Stimulated activated CD4-positive, alpha-beta T cell treated with anti-CD3 and anti-CD28 coated beads, Interleukin-4, amount 100 ng/mL, for 1 hour (primary cell): ENCODE measurements around the gene PPP1R36.
A peak's percentile ranks its signal among the peaks of the same experiment; 100 is the strongest.
"Not testable (repeated sequence)": the region's sequence is repeated elsewhere in the genome, so short reads cannot be mapped to it uniquely, and the experiment has no call there.

Source experiments
- DNase-seq: peaks from one replicate; pipeline ENCODE4 v3.0.0-alpha.2; 2020

Gene PPP1R36

DNA sequence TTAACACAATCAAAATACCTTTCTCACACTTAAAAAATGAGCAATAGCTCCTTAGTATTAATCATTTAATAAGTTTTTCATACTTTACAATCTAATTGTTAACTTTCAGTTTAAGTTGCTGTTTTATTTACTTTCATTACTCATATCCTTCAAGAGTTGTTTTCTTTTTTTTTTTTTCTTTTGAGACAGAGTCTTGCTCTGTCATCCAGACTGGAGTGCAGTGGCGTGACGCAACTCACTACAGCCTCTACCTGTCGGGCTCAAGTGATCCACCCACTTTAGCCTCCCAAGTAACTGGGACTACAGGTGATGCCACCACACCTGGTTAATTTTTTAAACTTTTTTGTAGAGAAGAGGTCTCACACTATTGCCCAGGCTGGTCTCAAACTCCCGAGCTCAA is 29.1 kb upstream of the PPP1R36 start:
- DNase-seq: no peak

DNA sequence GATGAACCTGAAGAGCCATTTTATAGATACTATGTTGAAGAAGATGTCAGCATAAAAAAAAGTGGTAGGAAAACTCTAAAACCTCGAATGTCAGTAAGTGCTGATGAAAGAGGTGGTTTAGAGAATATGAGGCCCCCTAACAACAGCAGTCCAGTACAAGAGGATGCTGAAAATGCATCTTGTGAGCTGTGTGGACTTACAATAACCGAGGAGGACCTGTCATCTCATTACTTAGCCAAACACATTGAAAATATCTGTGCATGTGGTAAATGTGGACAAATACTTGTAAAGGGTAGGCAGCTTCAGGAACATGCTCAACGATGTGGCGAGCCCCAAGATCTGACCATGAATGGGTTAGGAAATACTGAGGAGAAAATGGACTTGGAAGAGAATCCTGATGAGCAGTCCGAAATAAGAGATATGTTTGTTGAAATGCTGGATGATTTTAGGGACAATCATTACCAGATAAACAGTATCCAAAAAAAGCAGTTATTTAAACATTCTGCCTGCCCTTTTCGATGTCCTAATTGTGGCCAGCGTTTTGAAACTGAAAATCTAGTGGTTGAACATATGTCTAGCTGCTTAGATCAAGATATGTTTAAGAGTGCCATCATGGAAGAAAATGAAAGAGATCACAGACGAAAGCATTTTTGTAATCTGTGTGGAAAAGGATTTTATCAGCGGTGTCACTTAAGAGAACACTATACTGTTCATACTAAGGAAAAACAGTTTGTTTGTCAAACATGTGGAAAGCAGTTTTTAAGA is 27.0 kb upstream of the PPP1R36 start:
- no peak for DNase-seq

DNA sequence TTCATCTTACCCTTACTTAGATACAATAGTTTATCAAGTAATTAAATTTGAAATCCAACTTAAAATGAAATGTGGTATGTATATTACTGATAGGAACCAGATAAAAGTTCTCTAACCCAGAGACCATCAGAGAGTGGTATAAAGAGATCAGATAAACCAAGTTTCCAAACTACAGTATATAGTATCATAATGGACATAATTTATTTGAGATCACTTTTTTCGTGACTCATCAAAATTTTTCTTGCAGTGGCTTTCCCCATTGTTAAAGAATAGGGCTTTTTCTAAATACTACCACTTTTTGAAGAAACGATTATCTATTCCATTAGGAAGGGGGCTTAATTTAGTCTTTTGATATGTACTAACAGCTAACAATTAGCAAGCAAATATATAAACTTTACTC is 24.4 kb upstream of the PPP1R36 start:
- DNase-seq: no peak

DNA sequence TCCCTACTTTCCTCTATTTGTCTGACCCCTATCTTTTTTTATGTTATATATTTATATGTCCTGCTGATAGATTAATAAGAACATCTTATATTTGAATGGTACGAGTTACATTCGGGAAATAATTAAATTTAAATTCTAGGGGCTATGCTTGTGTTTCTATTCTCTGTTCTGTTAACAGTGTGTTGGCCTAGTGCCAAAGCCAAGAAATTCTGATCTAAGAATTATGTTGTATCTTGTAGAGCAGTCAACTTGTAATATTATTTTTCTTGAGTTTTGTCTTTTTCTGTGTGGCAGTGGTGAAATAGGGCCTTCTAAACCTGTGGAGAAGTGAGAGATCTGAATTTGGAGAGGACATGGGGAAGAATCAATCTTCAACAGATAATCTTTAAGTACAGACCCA is 18.2 kb upstream of the PPP1R36 start:
- no peak for DNase-seq

DNA sequence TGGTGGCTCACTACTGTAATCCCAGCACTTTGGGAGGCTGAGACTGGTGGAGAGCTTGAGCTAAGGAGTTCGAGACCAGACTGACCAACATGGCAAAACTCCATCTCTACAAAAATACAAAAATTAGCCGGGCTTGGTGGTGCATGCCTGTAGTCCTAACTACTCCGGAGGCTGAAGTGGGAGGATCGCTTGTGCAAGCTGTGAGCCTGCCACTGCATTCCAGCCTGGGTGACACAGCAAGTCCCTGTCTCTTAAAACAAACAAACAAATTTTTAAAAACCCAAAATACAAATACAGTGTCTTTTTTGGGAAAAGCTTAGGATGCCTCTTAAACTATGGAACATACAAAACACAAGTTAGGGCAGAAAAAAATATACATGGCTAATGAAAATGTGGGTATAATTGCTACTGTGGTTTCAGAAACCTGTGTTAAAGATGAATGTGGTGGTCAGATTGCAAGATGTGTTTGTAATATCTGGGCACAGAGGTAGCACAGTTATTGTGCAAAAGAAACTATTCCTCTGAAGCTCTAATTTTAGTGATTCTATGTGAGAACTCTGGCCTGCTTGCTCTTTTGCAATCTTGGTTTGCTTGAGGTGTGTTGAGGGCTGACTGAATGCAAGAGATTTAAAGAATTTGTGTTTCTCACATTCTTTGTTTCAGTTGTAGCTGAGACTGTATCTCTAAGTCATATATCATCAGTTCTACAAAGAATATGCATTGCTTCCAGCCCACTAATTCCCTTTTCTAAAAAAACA is 13.1 kb upstream of the PPP1R36 start:
- DNase-seq: no peak

DNA sequence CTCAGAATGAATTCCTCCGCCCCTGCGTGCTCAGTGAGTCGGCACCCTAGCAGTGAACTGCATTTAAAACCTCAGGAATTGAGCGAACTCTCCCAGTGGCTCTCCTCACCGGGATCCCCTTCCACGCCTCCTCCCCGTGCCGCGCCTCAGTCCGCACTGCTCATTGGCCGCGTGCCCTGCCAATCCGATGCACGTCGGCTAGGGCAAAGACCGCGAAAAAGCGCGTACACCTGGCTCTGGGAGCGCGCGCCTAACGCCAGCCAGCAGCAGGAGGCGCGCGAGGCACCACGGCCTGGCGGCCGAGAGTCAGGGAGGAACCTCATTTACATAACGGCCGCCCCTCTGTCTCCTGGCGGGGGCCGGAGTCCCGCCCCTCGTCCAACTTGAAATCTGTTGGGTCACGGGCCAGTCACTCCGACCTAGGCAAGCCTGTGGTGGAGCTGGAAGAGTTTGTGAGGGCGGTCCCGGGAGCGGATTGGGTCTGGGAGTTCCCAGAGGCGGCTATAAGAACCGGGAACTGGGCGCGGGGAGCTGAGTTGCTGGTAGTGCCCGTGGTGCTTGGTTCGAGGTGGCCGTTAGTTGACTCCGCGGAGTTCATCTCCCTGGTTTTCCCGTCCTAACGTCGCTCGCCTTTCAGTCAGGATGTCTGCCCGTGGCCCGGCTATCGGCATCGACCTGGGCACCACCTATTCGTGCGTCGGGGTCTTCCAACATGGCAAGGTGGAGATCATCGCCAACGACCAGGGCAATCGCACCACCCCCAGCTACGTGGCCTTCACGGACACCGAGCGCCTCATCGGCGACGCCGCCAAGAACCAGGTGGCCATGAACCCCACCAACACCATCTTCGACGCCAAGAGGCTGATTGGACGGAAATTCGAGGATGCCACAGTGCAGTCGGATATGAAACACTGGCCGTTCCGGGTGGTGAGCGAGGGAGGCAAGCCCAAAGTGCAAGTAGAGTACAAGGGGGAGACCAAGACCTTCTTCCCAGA is 9.3 kb upstream of the PPP1R36 start, which contains the start of gene HSPA2:
TSS of gene HSPA2 (plus strand) at position 534 of the 995 bp plus-strand sequence. CDS start at position 643, 109 bp downstream.
- DNase-seq: peak; percentile 96

DNA sequence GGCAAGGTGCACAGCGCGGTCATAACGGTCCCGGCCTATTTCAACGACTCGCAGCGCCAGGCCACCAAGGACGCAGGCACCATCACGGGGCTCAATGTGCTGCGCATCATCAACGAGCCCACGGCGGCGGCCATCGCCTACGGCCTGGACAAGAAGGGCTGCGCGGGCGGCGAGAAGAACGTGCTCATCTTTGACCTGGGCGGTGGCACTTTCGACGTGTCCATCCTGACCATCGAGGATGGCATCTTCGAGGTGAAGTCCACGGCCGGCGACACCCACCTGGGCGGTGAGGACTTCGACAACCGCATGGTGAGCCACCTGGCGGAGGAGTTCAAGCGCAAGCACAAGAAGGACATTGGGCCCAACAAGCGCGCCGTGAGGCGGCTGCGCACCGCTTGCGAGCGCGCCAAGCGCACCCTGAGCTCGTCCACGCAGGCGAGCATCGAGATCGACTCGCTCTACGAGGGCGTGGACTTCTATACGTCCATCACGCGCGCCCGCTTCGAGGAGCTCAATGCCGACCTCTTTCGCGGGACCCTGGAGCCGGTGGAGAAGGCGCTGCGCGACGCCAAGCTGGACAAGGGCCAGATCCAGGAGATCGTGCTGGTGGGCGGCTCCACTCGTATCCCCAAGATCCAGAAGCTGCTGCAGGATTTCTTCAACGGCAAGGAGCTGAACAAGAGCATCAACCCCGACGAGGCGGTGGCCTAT is 8.3 kb upstream of the PPP1R36 start:
- peak; percentile 11 for DNase-seq

DNA sequence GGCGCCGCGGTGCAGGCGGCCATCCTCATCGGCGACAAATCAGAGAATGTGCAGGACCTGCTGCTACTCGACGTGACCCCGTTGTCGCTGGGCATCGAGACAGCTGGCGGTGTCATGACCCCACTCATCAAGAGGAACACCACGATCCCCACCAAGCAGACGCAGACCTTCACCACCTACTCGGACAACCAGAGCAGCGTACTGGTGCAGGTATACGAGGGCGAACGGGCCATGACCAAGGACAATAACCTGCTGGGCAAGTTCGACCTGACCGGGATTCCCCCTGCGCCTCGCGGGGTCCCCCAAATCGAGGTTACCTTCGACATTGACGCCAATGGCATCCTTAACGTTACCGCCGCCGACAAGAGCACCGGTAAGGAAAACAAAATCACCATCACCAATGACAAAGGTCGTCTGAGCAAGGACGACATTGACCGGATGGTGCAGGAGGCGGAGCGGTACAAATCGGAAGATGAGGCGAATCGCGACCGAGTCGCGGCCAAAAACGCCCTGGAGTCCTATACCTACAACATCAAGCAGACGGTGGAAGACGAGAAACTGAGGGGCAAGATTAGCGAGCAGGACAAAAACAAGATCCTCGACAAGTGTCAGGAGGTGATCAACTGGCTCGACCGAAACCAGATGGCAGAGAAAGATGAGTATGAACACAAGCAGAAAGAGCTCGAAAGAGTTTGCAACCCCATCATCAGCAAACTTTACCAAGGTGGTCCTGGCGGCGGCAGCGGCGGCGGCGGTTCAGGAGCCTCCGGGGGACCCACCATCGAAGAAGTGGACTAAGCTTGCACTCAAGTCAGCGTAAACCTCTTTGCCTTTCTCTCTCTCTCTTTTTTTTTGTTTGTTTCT is 7.6 kb upstream of the PPP1R36 start:
- DNase-seq: no peak

DNA sequence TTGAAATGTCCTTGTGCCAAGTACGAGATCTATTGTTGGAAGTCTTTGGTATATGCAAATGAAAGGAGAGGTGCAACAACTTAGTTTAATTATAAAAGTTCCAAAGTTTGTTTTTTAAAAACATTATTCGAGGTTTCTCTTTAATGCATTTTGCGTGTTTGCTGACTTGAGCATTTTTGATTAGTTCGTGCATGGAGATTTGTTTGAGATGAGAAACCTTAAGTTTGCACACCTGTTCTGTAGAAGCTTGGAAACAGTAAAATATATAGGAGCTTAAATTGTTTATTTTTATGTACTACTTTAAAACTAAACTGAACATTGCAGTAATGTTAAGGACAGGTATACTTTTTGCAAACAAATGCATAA is 6.9 kb upstream of the PPP1R36 start:
- DNase-seq: no peak

DNA sequence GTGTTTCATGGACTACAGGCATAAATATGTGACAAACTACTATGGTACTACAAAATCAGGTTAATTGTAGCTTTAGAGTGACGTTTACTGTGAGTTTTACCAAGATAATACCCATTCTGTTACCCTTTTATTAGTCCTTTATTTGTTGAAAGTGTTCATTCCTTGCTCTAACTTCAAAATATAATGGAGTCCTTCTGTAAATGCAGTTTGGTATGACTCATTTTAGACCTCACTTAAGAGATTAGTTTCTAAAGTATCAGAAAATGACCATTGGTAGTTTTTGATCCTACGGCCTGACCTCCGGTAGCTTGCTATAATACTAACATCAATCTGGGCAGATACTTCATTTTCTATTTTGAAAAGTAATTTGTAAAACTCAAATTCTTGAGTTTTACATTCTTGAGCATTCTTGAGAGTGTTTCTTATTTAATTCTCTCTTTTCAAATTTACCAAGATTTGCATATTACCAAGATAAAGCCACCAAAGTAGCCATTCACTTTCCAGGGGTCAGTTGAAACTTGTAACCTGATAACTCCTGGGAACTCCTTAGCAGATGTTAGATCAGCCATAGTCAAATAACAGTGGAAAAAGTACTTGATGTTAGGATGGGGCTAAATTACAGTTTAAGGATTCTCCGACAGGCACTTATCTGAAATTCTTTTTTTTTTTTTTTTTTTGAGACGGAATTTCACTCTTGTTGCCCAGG is 5.0 kb upstream of the PPP1R36 start:
- no peak for DNase-seq

DNA sequence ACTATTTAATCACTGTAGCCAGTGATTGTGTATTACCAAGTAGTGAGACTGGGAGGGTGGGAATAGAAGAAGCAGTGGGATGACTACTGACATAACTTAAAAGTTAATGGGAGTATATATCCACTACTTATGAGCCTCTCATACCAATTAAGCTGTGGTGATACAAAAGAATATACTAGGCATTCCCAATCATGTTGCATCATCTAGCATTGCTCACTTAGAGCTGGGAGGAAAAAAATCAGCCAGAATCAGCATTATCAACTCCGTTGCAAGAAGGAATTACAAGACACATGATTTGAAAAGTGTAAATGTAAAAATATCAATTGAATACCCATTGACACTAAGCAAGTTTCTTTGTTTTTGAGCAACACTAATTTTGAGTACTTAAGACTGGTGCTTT is 745 bp upstream of the PPP1R36 start:
- DNase-seq: no peak

DNA sequence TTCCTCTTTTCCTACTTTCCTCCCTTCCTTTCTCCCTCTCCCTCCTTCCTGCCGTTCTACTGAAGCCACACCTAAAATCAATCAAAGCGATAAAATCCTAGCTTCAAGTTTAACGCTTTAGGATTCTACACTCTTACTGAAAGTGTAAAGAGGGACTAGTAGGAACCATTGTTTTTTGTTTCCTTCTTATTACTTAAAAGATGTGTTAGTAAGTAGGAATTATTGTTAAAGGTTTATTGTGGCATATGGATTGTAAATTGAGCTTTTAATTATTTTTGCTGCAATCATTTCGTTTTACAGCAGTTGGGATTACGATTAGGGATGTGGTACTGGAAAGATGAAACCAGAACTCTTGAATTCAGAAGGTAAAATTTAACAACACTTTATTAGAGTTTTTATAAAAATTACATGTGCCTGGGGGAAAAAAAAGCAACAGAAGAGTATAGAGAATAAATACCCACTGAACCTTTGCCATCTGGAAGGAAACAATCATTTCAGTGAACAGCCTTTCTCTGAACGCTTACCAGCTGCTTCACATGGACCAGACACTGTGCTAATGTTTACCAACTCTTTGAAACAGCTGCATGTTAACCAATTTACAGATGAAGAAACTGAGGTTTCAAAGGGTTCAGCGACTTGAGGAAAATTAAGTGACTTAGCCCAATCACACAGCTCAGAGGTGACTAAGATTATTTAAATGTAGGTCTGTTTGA is 1.0 kb downstream of the PPP1R36 start:
- no peak for DNase-seq

DNA sequence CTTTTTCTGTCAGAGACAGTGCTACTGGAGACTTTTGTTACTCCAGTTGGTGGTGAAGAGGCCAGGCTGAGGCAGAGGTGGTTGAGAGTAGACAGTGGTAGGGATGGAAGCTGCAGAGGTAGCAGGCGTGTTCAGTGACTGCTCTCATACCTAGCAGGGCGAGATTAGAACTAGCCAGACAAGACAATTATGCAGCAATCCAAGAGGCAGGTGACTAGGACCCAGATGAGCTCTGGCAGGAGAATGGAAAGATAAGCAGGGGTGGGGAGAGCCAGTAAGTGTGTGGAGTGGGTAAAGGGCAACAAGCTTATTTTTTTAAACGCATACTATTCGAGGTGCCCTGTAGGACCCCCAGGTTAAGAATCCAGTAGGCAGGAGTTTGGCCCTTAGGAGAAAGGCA is 4.8 kb downstream of the PPP1R36 start:
- DNase-seq: no peak

DNA sequence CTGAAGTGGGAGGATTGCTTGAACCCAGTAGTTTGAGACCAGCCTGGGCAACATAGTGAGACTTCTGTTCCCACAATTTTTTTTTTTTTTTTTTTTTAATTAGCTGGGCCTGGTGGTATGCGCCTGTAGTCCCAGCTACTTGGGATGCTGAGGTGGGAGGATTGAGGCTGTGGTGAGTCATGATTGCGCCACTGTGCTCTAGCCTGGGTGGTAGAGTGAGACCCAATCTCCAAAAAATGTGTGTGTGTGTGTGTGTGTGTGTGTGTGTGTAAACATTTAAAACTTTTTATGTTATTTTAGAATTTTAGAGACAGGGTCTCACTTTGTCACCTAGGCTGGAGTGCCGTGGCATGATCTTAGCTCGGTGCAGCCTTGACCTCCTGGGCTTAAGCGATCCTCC is 6.8 kb downstream of the PPP1R36 start:
- no peak for DNase-seq

DNA sequence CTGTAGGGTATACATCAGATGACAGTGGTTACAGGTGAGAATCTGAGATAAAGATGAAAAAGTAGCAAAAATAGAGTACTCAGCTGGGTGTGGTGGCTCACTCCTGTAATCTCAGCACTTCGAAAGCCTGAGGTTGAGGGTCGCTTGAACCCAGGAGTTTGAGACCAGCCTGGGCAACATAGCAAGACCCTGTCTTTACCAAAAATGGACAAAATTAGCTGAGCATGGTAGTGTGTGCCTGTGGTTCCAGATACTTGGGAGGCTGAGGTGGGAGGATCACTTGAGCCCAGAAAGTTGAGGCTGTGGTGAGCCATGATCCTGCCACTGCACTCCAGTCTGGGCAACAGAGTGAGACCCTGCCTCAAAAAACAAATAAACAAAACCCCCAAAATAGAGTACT is 8.5 kb downstream of the PPP1R36 start:
- DNase-seq: not testable (repeated sequence)

DNA sequence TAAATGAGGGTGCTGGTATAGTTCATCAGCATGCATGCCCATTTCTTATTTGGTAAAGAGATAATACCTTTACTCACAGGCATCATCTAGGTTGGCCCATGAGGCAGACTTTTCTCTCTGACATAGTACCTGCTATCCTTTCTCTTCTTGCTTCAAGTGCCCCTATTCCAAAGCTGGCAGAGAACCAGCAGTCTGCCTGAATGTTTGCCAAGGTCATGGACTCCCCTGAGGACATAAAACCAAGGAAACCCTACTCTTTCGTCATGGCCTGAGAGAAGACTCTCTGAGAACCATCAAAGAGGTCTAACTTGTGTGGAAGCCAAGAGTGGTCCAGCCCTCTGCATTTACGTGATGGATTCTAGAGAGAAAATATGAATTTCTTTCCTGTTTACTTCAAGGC is 11.9 kb downstream of the PPP1R36 start:
- DNase-seq: no peak

DNA sequence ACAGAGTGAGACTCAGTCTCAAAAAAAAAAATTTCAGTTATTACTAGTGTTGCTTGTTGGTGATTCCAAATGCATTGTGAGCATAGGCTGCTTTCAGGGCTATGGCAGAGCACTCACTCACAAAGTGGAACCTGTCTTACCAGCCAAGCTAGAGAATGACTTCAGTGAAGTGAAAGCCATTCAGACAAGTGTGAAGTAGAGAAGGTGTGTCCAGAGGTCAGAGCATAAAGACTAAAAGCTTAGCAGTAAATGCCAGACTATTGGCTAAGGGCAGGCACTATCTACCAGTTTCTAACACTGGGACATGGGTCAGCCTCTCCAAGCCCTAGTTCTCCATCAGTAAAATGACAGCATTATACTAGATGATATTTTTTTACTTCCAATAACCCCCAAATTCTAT is 12.7 kb downstream of the PPP1R36 start:
- DNase-seq: no peak

DNA sequence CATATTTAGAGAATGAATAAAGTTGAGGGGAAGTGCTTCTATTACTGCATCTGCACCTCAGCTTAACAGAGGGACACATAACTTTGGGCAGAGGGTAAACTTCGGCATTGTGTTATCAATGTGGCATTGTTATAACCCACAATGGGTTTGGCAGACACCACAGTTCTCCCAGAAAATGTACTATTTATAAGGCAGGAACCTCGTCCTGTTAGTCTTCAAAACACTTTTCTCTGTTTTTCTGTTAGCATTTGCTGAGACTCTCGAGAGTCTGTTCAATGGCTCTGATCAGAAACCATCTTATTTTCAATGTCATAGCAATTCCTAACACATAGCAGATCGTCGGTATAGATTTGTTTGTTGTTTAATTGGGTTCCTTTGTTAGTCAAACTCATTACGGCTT is 13.9 kb downstream of the PPP1R36 start:
- no peak for DNase-seq

DNA sequence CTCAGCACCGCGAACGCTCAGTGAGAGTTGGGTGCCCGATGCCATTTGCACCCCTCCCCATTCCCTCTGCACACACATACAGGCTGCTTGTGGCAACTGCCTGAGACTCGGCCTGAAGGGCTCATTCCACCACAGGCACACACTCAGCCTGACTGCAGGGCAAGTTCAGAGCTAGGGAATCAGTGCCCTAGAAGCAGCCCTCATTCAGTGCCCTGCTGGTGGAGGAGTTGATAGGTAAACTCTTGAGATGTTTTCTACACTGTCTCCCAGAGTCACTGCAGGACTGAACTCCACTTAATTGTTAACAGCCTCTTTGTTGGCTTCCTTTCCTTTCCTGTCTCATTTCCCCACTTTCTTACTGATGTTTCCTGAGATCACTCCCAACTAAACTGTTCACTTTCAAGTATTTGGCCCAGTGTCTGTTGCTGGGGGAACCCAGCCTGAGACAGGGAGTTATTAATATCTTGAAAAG is 16.9 kb downstream of the PPP1R36 start:
- no peak for DNase-seq

DNA sequence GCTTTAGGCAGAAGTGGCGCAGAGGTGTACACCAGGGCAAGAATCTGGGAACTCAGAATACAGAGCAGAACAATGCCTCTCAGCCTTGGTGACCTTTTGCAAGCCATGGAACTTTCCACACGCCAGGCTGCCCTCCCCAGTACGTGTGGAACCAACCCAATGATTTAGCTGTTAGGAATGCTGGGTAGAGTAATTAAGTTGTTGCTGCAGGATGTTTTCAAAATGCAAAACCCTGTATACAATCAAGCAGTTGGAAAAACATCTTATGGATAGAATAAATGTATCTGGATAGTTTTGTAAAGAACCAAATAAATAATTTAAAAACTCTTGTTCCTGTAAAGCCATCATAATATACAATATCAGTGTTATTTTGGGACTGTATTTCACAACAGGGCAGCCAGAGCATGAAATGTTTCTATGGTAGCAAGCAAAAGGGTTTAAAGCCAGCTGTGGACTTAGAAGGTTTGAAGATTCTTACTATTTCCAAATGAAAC is 19.4 kb downstream of the PPP1R36 start:
- no peak for DNase-seq
